ENCODE data around the gene HOXD8. TPM values are rescaled to one million over a fixed set of nuclear protein-coding genes. Genes with fewer than 3 reads are reported as not detected.
A peak's percentile ranks its signal among the peaks of the same experiment; 100 is the strongest.

HOXD8 gene
- total and polyA plus RNA-seq, 2 of the 8 experiments (the other 6 are each of a cell fraction or from before 2014, with no cell fraction given) = not detected

DNA sequence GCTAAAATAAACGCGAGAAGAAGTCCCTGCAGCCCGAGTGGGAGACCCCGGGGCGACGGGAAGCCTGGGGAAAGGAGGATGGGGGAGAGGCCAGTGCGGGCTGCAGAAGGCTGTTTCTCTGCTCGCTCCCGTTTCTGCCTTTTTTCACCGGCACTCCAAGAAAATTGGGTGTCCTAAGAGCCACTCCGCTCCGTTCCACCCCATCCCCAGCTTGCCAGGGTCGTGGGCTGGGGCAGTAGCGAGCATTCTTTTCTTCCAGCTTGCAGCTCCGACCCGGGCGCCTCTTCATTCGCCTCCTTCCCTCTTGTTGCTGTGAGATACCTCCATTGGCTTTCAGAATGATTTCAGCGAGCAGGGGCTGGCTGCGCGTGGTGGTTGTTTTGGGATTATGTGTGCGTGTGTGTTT is 28.7 kb downstream of the HOXD8 start (continued):
- TF ChIP-seq, protein P1, sequence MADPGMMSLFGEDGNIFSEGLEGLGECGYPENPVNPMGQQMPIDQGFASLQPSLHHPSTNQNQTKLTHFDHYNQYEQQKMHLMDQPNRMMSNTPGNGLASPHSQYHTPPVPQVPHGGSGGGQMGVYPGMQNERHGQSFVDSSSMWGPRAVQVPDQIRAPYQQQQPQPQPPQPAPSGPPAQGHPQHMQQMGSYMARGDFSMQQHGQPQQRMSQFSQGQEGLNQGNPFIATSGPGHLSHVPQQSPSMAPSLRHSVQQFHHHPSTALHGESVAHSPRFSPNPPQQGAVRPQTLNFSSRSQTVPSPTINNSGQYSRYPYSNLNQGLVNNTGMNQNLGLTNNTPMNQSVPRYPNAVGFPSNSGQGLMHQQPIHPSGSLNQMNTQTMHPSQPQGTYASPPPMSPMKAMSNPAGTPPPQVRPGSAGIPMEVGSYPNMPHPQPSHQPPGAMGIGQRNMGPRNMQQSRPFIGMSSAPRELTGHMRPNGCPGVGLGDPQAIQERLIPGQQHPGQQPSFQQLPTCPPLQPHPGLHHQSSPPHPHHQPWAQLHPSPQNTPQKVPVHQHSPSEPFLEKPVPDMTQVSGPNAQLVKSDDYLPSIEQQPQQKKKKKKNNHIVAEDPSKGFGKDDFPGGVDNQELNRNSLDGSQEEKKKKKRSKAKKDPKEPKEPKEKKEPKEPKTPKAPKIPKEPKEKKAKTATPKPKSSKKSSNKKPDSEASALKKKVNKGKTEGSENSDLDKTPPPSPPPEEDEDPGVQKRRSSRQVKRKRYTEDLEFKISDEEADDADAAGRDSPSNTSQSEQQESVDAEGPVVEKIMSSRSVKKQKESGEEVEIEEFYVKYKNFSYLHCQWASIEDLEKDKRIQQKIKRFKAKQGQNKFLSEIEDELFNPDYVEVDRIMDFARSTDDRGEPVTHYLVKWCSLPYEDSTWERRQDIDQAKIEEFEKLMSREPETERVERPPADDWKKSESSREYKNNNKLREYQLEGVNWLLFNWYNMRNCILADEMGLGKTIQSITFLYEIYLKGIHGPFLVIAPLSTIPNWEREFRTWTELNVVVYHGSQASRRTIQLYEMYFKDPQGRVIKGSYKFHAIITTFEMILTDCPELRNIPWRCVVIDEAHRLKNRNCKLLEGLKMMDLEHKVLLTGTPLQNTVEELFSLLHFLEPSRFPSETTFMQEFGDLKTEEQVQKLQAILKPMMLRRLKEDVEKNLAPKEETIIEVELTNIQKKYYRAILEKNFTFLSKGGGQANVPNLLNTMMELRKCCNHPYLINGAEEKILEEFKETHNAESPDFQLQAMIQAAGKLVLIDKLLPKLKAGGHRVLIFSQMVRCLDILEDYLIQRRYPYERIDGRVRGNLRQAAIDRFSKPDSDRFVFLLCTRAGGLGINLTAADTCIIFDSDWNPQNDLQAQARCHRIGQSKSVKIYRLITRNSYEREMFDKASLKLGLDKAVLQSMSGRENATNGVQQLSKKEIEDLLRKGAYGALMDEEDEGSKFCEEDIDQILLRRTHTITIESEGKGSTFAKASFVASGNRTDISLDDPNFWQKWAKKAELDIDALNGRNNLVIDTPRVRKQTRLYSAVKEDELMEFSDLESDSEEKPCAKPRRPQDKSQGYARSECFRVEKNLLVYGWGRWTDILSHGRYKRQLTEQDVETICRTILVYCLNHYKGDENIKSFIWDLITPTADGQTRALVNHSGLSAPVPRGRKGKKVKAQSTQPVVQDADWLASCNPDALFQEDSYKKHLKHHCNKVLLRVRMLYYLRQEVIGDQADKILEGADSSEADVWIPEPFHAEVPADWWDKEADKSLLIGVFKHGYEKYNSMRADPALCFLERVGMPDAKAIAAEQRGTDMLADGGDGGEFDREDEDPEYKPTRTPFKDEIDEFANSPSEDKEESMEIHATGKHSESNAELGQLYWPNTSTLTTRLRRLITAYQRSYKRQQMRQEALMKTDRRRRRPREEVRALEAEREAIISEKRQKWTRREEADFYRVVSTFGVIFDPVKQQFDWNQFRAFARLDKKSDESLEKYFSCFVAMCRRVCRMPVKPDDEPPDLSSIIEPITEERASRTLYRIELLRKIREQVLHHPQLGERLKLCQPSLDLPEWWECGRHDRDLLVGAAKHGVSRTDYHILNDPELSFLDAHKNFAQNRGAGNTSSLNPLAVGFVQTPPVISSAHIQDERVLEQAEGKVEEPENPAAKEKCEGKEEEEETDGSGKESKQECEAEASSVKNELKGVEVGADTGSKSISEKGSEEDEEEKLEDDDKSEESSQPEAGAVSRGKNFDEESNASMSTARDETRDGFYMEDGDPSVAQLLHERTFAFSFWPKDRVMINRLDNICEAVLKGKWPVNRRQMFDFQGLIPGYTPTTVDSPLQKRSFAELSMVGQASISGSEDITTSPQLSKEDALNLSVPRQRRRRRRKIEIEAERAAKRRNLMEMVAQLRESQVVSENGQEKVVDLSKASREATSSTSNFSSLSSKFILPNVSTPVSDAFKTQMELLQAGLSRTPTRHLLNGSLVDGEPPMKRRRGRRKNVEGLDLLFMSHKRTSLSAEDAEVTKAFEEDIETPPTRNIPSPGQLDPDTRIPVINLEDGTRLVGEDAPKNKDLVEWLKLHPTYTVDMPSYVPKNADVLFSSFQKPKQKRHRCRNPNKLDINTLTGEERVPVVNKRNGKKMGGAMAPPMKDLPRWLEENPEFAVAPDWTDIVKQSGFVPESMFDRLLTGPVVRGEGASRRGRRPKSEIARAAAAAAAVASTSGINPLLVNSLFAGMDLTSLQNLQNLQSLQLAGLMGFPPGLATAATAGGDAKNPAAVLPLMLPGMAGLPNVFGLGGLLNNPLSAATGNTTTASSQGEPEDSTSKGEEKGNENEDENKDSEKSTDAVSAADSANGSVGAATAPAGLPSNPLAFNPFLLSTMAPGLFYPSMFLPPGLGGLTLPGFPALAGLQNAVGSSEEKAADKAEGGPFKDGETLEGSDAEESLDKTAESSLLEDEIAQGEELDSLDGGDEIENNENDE (IDR thresholded peaks at IDR 0.05; ENCODE audit: insufficient replicate concordance, low read length) = no peak
- no peak for TF ChIP-seq TBP (IDR thresholded peaks at IDR 0.05; ENCODE audit: low read depth, low read length)
- peak; percentile 58; the same call in 1 of the 2 replicates for TF ChIP-seq CBX8 (IDR thresholded peaks at IDR 0.05; ENCODE audit: borderline replicate concordance, low read depth, low read length)
- TF ChIP-seq SUZ12 (IDR thresholded peaks at IDR 0.05; ENCODE audit: low read length) = peak; percentile 18; the same call in 1 of the 2 replicates
- TF ChIP-seq SIN3A (conservative IDR thresholded peaks at IDR 0.05 in 1 of 2, IDR thresholded peaks at IDR 0.05 in 1 of 2; ENCODE audit: low read depth in 1 of 2, low read length in 2 of 2) = no peak
- no peak for TF ChIP-seq SP2 (IDR thresholded peaks at IDR 0.05; ENCODE audit: low read length)
- TF ChIP-seq NRF1 (IDR thresholded peaks at IDR 0.05; ENCODE audit: low read depth, low read length) = no peak
- no peak for TF ChIP-seq RAD21 (IDR thresholded peaks at IDR 0.05 in 1 of 2, conservative IDR thresholded peaks at IDR 0.05 in 1 of 2; ENCODE audit: low read depth in 2 of 2, low read length in 2 of 2)
- TF ChIP-seq RNF2 (IDR thresholded peaks at IDR 0.05; ENCODE audit: borderline replicate concordance, low read depth, low read length, missing control alignments, poor library complexity, severe bottlenecking) = peak; percentile 73
